ENCODE data around the gene PLEKHM3.

The PLEKHM3 gene

GRCh38 chr2:207873794-207874193 lies 151.5 kb downstream of the PLEKHM3 start:
- TF ChIP-seq CTCF (IDR thresholded peaks at IDR 0.05; ENCODE audit: low read depth, low read length) = no peak
- no peak overlapping the region for H3K4me3 ChIP-seq (replicated peaks in 1 of 2; ENCODE audit: low read depth in 2 of 2, low read length in 2 of 2)
- no peak for DNase-seq (ENCODE audit: low read depth in 2 of 2)

DNA sequence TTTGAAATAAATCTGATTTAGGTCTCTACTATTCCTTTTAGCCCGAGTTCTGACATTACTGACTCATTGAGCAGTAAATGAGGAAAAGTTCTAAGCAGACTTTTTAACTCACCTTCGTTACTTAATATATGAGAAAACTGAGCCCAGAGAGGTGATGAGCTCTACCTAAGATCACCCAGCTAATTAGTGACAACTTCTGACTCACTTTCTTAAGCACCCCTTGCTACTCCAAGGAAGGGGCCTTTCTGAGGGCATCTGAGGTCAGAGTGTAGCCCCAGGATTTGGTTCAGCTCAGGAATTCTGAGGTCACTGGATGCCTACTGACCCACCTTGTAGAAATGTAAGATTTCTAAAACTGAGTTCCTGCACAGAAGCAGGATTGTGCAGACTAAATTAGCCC lies 153.4 kb downstream of the PLEKHM3 start:
- TF ChIP-seq CTCF (IDR thresholded peaks at IDR 0.05; ENCODE audit: low read depth, low read length) = no peak

DNA sequence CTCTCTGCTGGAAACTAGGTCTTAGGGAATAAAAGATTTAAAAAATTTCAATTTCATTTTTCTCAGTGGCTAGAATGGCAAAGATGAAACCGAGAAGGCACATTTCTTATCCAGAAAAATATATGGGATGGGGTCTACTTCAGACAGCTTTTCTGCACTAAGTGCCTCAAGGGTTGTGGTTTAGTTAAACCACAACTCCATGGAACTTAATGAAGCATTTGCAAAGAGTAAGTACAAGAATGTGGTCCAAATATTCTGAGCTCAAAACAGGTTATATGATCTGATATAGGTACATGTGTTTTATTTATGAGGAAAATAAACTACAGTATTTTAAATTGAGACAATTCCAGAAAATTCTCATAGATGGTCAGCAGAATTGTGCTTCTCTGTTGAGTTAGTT lies 153.8 kb downstream of the PLEKHM3 start:
- DNase-seq (ENCODE audit: low read depth in 2 of 2) = no peak
- H3K4me3 ChIP-seq (replicated peaks in 1 of 2; ENCODE audit: low read depth in 2 of 2, low read length in 2 of 2) = no peak overlapping the region
- no peak for TF ChIP-seq CTCF (IDR thresholded peaks at IDR 0.05; ENCODE audit: low read depth, low read length)

More for the DNA sequence above, 153.4 kb downstream of the PLEKHM3 start:
- no peak for DNase-seq (ENCODE audit: low read depth in 2 of 2)
- no peak overlapping the region for H3K4me3 ChIP-seq (replicated peaks in 1 of 2; ENCODE audit: low read depth in 2 of 2, low read length in 2 of 2)

GRCh38 chr2:207870814-207871213 lies 154.5 kb downstream of the PLEKHM3 start:
- DNase-seq (ENCODE audit: low read depth in 2 of 2) = no peak
- H3K4me3 ChIP-seq (replicated peaks in 1 of 2; ENCODE audit: low read depth in 2 of 2, low read length in 2 of 2) = no peak overlapping the region
- TF ChIP-seq CTCF (IDR thresholded peaks at IDR 0.05; ENCODE audit: low read depth, low read length) = no peak

DNA sequence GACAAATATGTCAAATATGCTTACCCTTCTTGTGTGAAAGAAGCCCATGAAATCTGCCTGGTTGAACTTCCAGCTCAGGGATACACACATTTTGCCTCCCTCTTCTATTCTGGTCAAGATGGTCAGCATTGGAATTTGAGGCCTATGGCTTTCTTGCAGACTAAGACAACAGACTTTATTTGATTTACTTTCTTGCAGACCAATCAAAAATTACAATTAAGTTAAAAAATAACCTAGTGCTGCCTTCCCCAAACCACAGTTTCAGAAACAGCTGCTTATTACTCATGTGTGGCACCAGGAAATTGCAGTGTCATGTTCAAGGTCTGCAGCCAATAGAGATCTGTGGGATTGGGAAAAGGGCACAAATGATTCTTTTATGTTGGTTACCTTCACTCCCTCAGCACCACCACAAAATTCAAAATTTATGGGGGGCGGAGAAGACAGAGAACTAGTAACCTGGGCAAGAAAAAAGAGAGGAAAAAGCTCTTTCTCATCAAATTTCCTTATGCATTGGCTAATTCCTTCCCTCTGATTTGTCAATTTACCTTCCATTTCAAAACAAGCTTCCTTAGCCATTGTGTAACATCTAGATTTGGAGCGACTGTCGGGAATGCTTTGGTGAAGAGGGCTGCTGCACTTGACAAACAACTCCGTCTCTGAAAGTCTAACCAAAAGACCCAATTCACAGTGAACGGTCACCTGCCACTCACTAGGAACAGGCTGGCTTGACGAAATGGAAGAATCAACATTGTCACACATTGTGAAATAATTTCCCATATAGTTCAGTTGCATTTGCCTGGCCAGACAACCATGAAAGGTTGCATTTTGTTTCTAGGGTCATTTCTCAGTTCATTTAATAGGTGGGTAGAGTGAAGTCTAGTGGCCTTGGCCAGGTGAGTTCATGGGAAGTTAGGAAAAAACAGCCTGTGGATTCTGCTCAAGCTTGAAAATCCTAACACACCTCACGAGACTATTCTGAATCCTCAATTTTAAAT lies 155.2 kb downstream of the PLEKHM3 start:
- no peak for TF ChIP-seq CTCF (IDR thresholded peaks at IDR 0.05; ENCODE audit: low read depth, low read length)
- no peak overlapping the region for H3K4me3 ChIP-seq (replicated peaks in 1 of 2; ENCODE audit: low read depth in 2 of 2, low read length in 2 of 2)
- DNase-seq (ENCODE audit: low read depth in 2 of 2) = peak; percentile 58 to 82

GRCh38 chr2:207868855-207869596 lies 156.3 kb downstream of the PLEKHM3 start:
- no peak for TF ChIP-seq CTCF (IDR thresholded peaks at IDR 0.05; ENCODE audit: low read depth, low read length)
- no peak overlapping the region for H3K4me3 ChIP-seq (replicated peaks in 1 of 2; ENCODE audit: low read depth in 2 of 2, low read length in 2 of 2)
- DNase-seq (ENCODE audit: low read depth in 2 of 2) = no peak
